Caco-2 (cell line): ENCODE measurements around the gene RCVRN. TPM values are rescaled to one million over a fixed set of nuclear protein-coding genes. Genes with fewer than 3 reads are reported as not detected.

Source experiments
- BruUV-seq: library from RNA; stranded (reverse); fragments of 400-500 nt; replicated peaks from 2 replicates; lab custom pipeline; 2021; lab: Mats Ljungman, UMichigan
- CTCF ChIA-PET: fragments of 300-600 bp; sonication (Branson Sonifier 250); formaldehyde crosslinking; loops from one replicate; lab custom pipeline; 2022; ENCODE audit warnings: antibody characterized with exemption; lab: Charles Lee
- POLR2A ChIA-PET: fragments of 300-600 bp; sonication (Branson Sonifier 250); formaldehyde crosslinking; loops from one replicate; lab custom pipeline; 2022; ENCODE audit warnings: antibody characterized with exemption; lab: Charles Lee
- DNase-seq, 2 experiments: peaks; one replicate each; pipeline versions ENCODE4 v3.0.0 to v3.0.0-alpha.2; 2020 to 2022
- H3K27me3 ChIP-seq: replicated peaks from 2 replicates; pipeline ENCODE4 v1.6.0; 2011; ENCODE audit warnings: low read length; ENCODE audit not compliant: control insufficient read depth, insufficient read depth
- H3K36me3 ChIP-seq: 2 replicates; pipeline ENCODE4 v1.5.1; 2011; ENCODE audit warnings: low read length; ENCODE audit not compliant: control insufficient read depth, insufficient read depth
- H3K4me1 ChIP-seq: fragments of 250-450 bp; sonication (Bioruptor Pico); 2 replicates; pipeline ENCODE4 v1.5.1; 2020; ENCODE audit warnings: mild to moderate bottlenecking
- H3K4me3 ChIP-seq: 2 replicates; pipeline ENCODE4 v1.5.1; 2011; ENCODE audit warnings: low read depth, mild to moderate bottlenecking, control low read depth, low read length
- H3K9me3 ChIP-seq: fragments of 250-450 bp; sonication (Bioruptor Pico); 2 replicates; pipeline ENCODE4 v1.5.1; 2020; ENCODE audit warnings: mild to moderate bottlenecking, moderate library complexity
- H3K27ac Mint-ChIP-seq: one replicate; pipeline ENCODE4 v1.8.0; 2022; ENCODE audit warnings: mixed read lengths; ENCODE audit not compliant: unreplicated experiment
- H3K27me3 Mint-ChIP-seq: one replicate; pipeline ENCODE4 v1.8.0; 2022; ENCODE audit warnings: mixed read lengths; ENCODE audit not compliant: insufficient read depth, unreplicated experiment
- H3K36me3 Mint-ChIP-seq: one replicate; pipeline ENCODE4 v1.8.0; 2022; ENCODE audit warnings: mild to moderate bottlenecking, mixed read lengths; ENCODE audit not compliant: insufficient read depth, unreplicated experiment
- H3K4me1 Mint-ChIP-seq: one replicate; pipeline ENCODE4 v1.8.0; 2022; ENCODE audit warnings: low read depth, mixed read lengths; ENCODE audit not compliant: unreplicated experiment
- H3K4me3 Mint-ChIP-seq: one replicate; pipeline ENCODE4 v1.8.0; 2022; ENCODE audit warnings: mild to moderate bottlenecking, moderate library complexity, mixed read lengths; ENCODE audit not compliant: unreplicated experiment
- H3K9me3 Mint-ChIP-seq: one replicate; pipeline ENCODE4 v1.8.0; 2022; ENCODE audit warnings: mixed read lengths; ENCODE audit not compliant: unreplicated experiment
- intact Hi-C: fragments of 100-400 bp; cut with micrococcal nuclease; formaldehyde crosslinking; loops from one replicate; pipeline ENCODE4 v1.10.0; 2022; ENCODE audit not compliant: unreplicated experiment
- total RNA-seq: library from RNA; stranded (reverse); gene quantifications from 2 replicates; pipeline ENCODE4 v1.2.3, GENCODE V29; 2022
- TF ChIP-seq, protein P1 (sequence below), 2 experiments: fragments of 200-600 bp in 1 of 2; IDR thresholded peaks; 1 replicate in 1 of 2; 2 replicates in 1 of 2; pipeline versions ENCODE4 v1.5.1 to v1.8.0; 2011 to 2022; ENCODE audit warnings: antibody characterized with exemption in 1 of 2, control low read depth in 1 of 2, inconsistent platforms in 1 of 2, low read depth in 1 of 2, low read length in 1 of 2, mild to moderate bottlenecking in 1 of 2, moderate library complexity in 1 of 2; ENCODE audit not compliant: insufficient read depth in 1 of 2, severe bottlenecking in 1 of 2, unreplicated experiment in 1 of 2

RCVRN gene
- total RNA-seq, 1 experiment from 2014 or later: not detected

DNA sequence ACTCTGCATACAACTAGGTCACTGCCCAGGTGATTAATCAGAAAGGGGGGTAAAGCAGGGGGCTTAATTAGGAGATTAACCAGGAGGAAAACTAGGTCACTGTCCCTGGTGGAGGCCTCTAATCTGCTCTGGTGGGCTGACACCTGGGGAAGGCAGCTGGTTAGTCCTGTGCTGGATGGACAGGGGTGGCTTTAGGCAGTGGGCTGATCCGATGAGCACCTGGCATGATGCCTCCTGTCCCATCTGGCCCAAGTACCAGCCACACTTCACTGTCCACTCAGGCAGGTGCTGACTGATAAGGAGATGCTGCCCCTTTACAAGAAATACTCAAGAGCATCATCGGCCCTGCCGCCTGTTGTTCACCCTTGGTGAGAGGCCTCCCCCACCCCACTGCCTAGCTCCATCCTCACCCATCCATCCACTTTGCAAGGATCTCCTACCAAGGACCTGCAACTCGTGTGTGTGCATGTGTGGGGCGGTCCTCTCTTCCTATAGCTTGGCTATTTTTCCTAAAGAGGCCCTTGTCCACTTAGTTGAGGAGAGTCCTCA lies 13.8 kb upstream of the RCVRN start:
- intact Hi-C loops: no loop called here
- Histone ChIP-seq H3K9me3 (no peaks in the 10 kb centered on the region), H3K4me3 (no peak overlapping the region), H3K27me3 (no peaks in the 10 kb centered on the region), H3K4me1 (no peaks in the 10 kb centered on the region), H3K36me3 (no peaks in the 10 kb centered on the region)
- TF ChIP-seq, protein P1, sequence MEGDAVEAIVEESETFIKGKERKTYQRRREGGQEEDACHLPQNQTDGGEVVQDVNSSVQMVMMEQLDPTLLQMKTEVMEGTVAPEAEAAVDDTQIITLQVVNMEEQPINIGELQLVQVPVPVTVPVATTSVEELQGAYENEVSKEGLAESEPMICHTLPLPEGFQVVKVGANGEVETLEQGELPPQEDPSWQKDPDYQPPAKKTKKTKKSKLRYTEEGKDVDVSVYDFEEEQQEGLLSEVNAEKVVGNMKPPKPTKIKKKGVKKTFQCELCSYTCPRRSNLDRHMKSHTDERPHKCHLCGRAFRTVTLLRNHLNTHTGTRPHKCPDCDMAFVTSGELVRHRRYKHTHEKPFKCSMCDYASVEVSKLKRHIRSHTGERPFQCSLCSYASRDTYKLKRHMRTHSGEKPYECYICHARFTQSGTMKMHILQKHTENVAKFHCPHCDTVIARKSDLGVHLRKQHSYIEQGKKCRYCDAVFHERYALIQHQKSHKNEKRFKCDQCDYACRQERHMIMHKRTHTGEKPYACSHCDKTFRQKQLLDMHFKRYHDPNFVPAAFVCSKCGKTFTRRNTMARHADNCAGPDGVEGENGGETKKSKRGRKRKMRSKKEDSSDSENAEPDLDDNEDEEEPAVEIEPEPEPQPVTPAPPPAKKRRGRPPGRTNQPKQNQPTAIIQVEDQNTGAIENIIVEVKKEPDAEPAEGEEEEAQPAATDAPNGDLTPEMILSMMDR (IDR thresholded peaks at IDR 0.05; ENCODE audit: insufficient read depth in 1 of 2, low read depth in 1 of 2, low read length in 1 of 2, severe bottlenecking in 1 of 2, unreplicated experiment in 1 of 2): no peak
- BruUV-seq: no TSS peak
- POLR2A ChIA-PET: no interaction called here
- CTCF ChIA-PET: no interaction called here
- H3K9me3 Mint-ChIP-seq: no peaks in the 10 kb centered on the region
- H3K36me3 Mint-ChIP-seq: no peaks in the 10 kb centered on the region
- H3K27me3 Mint-ChIP-seq: peaks cover 3% of the 10 kb centered on the region
- DNase-seq: no peak
- no peak overlapping the region for H3K27ac Mint-ChIP-seq
- no peak overlapping the region for H3K4me3 Mint-ChIP-seq
- H3K4me1 Mint-ChIP-seq: no peaks in the 10 kb centered on the region

DNA sequence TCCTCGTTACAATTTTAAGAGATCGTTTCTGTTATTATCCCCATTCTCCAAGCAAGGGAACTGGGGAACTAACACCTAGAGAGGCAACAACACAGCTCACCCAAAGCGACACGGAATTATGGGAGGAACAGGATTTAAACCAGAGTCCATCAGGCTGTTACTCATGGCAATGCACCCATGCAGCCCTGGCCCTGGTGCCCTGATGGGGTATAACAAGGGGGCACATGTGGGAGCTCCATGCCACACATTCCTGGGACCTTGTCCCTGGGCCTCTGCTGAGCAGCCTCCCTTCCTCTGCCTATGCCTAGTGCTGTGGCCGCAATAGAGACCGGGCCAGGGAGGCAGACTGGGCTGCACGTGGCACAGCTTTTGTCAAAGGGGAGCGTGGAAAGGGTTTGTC lies 13.3 kb upstream of the RCVRN start:
- no peak overlapping the region for H3K4me3 ChIP-seq
- intact Hi-C loops: no loop called here
- BruUV-seq: no TSS peak
- H3K27me3 ChIP-seq: no peaks in the 10 kb centered on the region
- TF ChIP-seq, protein P1 (IDR thresholded peaks at IDR 0.05; ENCODE audit: insufficient read depth in 1 of 2, low read depth in 1 of 2, low read length in 1 of 2, severe bottlenecking in 1 of 2, unreplicated experiment in 1 of 2): no peak
- CTCF ChIA-PET: no interaction called here
- Mint-ChIP-seq H3K36me3 (no peaks in the 10 kb centered on the region), H3K4me3 (no peak overlapping the region), H3K9me3 (no peaks in the 10 kb centered on the region), H3K27ac (no peak overlapping the region), H3K4me1 (no peaks in the 10 kb centered on the region), H3K27me3 (peaks cover 3% of the 10 kb centered on the region)
- no peaks in the 10 kb centered on the region for H3K9me3 ChIP-seq
- POLR2A ChIA-PET: no interaction called here
- no peaks in the 10 kb centered on the region for H3K4me1 ChIP-seq
- H3K36me3 ChIP-seq: no peaks in the 10 kb centered on the region
- no peak for DNase-seq

DNA sequence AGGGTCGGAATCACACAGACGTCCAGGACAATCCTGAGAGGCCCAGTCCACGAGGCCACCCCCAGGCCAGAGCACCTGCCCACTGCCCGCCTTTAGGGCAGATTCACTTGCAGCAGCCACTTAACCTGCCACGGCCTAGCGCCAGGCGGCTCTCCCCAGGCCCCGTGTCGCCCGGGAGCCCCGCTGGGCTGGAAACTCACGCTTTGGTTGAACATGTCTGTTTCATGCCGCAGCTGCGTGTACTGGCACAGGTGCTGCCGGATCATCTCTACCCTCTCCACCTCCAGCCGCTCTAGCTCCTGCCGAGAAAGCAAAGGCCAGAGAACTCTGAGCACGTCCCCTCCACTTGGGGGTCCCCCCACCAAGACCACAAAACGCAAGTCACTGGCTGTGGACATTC lies 12.7 kb upstream of the RCVRN start:
- Mint-ChIP-seq H3K4me3 (no peak overlapping the region), H3K36me3 (no peaks in the 10 kb centered on the region), H3K4me1 (no peaks in the 10 kb centered on the region), H3K9me3 (no peaks in the 10 kb centered on the region), H3K27me3 (peaks cover 5% of the 10 kb centered on the region), H3K27ac (no peak overlapping the region)
- H3K4me3 ChIP-seq: no peak overlapping the region
- no peaks in the 10 kb centered on the region for H3K27me3 ChIP-seq
- H3K4me1 ChIP-seq: no peaks in the 10 kb centered on the region
- POLR2A ChIA-PET: no interaction called here
- TF ChIP-seq, protein P1 (IDR thresholded peaks at IDR 0.05; ENCODE audit: insufficient read depth in 1 of 2, low read depth in 1 of 2, low read length in 1 of 2, severe bottlenecking in 1 of 2, unreplicated experiment in 1 of 2): no peak
- intact Hi-C loops: no loop called here
- H3K36me3 ChIP-seq: no peaks in the 10 kb centered on the region
- no peak for DNase-seq
- H3K9me3 ChIP-seq: no peaks in the 10 kb centered on the region
- CTCF ChIA-PET: no interaction called here
- BruUV-seq: no TSS peak
